Measurements from ENCODE around the gene GPR32. TPM values are rescaled to one million over a fixed set of nuclear protein-coding genes. Genes with fewer than 3 reads are reported as not detected.
A peak's percentile ranks its signal among the peaks of the same experiment; 100 is the strongest.

GPR32 gene
- total RNA-seq, 1 experiment from 2014 or later = not detected

GRCh38 chr19:50796634-50797428, 26.6 kb downstream of the GPR32 start:
- CTCF ChIA-PET = interaction anchor here (0.6 to 2.4 kb wide), 7 partner anchors 13 to 558 kb away, joined by 3 to 14 read pairs (median 3); no protein-coding TSS in a partner anchor
- TF ChIP-seq CTCF (IDR thresholded peaks at IDR 0.05; ENCODE audit: unreplicated experiment) = no peak
- Mint-ChIP-seq H3K9me3 (ENCODE audit: unreplicated experiment) (no peaks in the 10 kb centered on the region), H3K4me3 (ENCODE audit: unreplicated experiment) (no peak overlapping the region), H3K27me3 (ENCODE audit: insufficient read depth, unreplicated experiment) (no peaks in the 10 kb centered on the region), H3K27ac (ENCODE audit: low read depth, unreplicated experiment) (peak overlapping the region; percentile 39), H3K36me3 (ENCODE audit: insufficient read depth, unreplicated experiment) (peaks cover 68% of the 10 kb centered on the region), H3K4me1 (ENCODE audit: insufficient read depth, unreplicated experiment) (peaks cover 6% of the 10 kb centered on the region)
- DNase-seq (ENCODE audit: unreplicated experiment) = no peak
- intact Hi-C loops (cut with micrococcal nuclease) = no loop called here
- no TSS peak for BruUV-seq (replicated peaks)
- POLR2A ChIA-PET = no interaction called here

- H3K36me3 Mint-ChIP-seq (ENCODE audit: insufficient read depth, unreplicated experiment) = peaks cover 74% of the 10 kb centered on the region
- peak overlapping the region; percentile 39 for H3K27ac Mint-ChIP-seq (ENCODE audit: low read depth, unreplicated experiment)
- H3K27me3 Mint-ChIP-seq (ENCODE audit: insufficient read depth, unreplicated experiment) = no peaks in the 10 kb centered on the region
- intact Hi-C loops (cut with micrococcal nuclease) = no loop called here
- H3K9me3 Mint-ChIP-seq (ENCODE audit: unreplicated experiment) = no peaks in the 10 kb centered on the region
- no peak for DNase-seq (ENCODE audit: unreplicated experiment)
- TF ChIP-seq CTCF (IDR thresholded peaks at IDR 0.05; ENCODE audit: unreplicated experiment) = no peak
- BruUV-seq (replicated peaks) = no TSS peak
- peaks cover 10% of the 10 kb centered on the region for H3K4me1 Mint-ChIP-seq (ENCODE audit: insufficient read depth, unreplicated experiment)
- H3K4me3 Mint-ChIP-seq (ENCODE audit: unreplicated experiment) = no peak overlapping the region
- ChIA-PET POLR2A (interaction anchor here (0.6 kb wide), 1 partner anchor 896 kb away, joined by 3 read pairs; no protein-coding TSS in a partner anchor), CTCF (interaction anchor here (0.6 to 2.4 kb wide), 6 partner anchors 14 to 259 kb away, joined by 3 to 14 read pairs (median 4); no protein-coding TSS in a partner anchor)
Observed at GRCh38 chr19:50797429-50797780, 27.1 kb downstream of the GPR32 start.

- Mint-ChIP-seq H3K4me1 (ENCODE audit: insufficient read depth, unreplicated experiment) (peaks cover 15% of the 10 kb centered on the region), H3K36me3 (ENCODE audit: insufficient read depth, unreplicated experiment) (peaks cover 80% of the 10 kb centered on the region), H3K27me3 (ENCODE audit: insufficient read depth, unreplicated experiment) (no peaks in the 10 kb centered on the region), H3K4me3 (ENCODE audit: unreplicated experiment) (no peak overlapping the region), H3K27ac (ENCODE audit: low read depth, unreplicated experiment) (no peak overlapping the region), H3K9me3 (ENCODE audit: unreplicated experiment) (no peaks in the 10 kb centered on the region)
- intact Hi-C loops (cut with micrococcal nuclease) = no loop called here
- TF ChIP-seq CTCF (IDR thresholded peaks at IDR 0.05; ENCODE audit: unreplicated experiment) = no peak
- ChIA-PET CTCF (interaction anchor here (0.6 to 1.5 kb wide), 7 partner anchors 14 to 1084 kb away, joined by 3 to 7 read pairs (median 3); no protein-coding TSS in a partner anchor), POLR2A (interaction anchor here (0.6 kb wide), 1 partner anchor 896 kb away, joined by 3 read pairs; no protein-coding TSS in a partner anchor)
- DNase-seq (ENCODE audit: unreplicated experiment) = no peak
- BruUV-seq (replicated peaks) = no TSS peak
Observed at GRCh38 chr19:50797781-50798658, 27.8 kb downstream of the GPR32 start.
